Activated effector memory CD4-positive, alpha-beta T cell treated with anti-CD3 and anti-CD28 coated beads, Interleukin-2, amount 50 U/mL, for 16 hours (primary cell): ENCODE data around the gene SRPK3.

ENCODE experiments used
- DNase-seq: peaks from one replicate; pipeline ENCODE4 v3.0.0-alpha.2; 2020

SRPK3 gene

DNA sequence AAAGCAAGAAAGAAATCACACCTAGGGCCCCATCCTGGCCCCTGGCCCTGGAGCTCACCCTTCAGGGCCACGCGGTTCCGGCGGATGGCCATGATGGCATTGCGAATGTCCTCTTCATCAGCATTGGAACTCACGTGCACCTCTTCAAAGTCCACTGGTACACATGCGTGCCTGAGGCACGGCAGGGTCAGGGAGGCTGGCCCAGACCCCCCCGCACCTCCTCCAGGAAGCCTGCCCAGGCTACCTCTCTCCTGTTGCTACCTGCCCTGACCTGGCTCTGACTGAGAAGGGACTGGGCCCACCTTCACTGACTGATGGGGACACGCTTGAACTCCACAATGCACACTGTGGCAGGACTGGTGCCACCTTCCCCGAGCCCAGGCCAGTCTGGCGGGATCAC is 8.8 kb downstream of the SRPK3 start:
- no peak for DNase-seq

DNA sequence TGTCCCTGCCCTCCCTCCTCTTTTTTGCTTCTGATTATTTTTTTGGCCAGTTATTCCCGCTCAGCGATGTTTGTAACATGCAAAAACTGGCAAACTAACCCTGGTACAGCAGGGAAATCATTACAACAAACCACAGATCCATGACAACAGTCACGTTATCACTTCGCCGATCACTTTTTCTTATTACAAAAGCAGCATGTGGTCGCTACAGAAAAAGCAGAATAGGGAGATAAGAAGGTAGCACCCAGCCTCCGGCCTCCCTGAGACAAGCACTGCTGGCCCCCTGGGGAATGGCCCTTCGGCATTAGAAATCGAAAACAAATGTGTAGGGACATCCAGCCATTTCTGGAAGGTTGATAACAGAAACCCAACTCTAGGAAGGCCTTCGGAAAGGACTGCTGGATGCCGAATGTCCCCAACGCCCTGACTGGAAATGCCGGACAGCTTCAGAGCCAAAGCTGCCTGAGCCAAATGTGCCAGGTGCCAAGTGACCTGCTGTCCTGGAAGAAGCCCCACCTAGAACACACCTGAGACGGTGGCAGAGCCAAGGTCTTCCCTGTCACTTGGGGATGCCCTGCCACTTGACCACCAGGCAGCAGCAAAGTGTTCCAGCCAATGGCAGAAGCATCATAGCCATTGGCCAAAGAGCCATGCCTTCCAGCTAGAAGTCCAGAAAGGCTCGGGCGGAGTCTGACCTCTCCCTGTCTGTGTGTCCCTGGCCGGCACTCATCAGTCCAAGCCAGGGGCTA is 10.4 kb downstream of the SRPK3 start:
- no peak for DNase-seq

- DNase-seq: no peak
Observed at GRCh38 chrX:153792368-153792767, 11.5 kb downstream of the SRPK3 start.

GRCh38 chrX:153793291-153793690 is 12.4 kb downstream of the SRPK3 start:
- no peak for DNase-seq

DNA sequence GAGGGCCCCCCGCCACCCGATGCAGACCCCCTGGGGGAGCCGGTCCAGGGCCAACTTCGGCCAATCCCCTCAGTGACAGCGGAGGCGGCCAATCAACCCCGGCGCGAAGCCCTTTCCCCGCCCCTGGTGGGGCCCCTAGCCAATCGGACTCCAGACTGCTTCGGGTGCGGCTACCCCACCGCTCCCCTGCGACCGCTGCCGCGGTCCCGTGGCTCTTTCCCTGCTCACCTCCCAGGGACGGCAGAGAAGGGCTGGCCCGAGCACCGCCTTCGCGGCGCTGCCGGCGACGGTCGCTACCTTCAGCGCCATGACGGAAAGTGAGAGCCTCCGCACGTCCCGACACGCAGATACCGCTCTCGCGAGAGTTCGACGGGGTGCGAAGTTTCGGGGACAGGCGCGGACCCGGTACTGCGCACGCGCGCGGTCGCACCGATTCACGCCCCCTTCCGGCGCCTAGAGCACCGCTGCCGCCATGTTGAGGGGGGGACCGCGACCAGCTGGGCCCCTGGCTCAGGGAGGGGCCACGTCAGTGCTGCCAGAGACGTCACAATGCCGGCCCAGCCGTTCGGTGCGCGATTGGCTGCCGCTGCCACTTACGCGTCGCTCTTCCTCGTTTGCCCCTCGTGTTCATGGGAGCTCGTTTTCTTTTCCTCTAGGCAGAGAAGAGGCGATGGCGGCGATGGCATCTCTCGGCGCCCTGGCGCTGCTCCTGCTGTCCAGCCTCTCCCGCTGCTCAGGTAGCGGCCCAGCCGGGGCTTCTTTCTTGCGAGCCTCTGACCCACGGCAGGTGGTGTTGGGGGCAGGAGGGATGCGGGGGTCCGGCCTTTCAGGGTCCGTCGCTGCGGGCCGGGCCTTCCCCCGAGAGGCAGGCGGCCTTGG is 13.4 kb downstream of the SRPK3 start, which contains the start of the genes IDH3G and SSR4:
Gene IDH3G, minus strand, starts transcription at position 358 of the 879 bp plus-strand sequence. Its CDS starts 49 bp downstream, at position 309.
Gene SSR4, plus strand, starts transcription at position 651 of the 879 bp plus-strand sequence. Its CDS starts 20 bp downstream, at position 671.
- peak; percentile 96 for DNase-seq

GRCh38 chrX:153794897-153795816 is 14.3 kb downstream of the SRPK3 start:
- DNase-seq: no peak

DNA sequence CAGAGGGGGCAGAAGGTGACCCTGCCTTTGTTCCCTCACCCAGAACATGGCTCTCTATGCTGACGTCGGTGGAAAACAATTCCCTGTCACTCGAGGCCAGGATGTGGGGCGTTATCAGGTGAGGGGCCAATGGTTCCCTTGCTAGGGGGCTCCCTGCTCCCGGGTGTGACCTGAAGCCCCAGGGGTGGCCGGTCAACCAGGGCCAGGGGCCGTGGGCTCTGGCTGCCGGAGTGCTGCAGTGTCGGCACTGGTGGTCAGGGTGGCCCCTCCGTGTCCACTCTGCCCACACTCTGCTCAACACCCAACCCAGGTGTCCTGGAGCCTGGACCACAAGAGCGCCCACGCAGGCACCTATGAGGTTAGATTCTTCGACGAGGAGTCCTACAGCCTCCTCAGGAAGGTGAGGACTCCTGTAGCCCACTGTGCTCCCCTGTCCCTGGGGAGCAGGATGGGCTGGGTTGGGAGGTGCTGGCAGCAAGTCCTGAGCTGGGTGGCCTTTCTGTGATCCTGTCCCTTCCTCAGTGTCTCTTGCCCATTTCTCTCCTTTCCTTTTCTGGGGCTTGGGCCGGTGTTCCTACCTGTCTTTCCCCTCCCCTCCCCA is 16.7 kb downstream of the SRPK3 start:
- DNase-seq: no peak

- DNase-seq: no peak
Observed at GRCh38 chrX:153799326-153799725, 18.5 kb downstream of the SRPK3 start.

DNA sequence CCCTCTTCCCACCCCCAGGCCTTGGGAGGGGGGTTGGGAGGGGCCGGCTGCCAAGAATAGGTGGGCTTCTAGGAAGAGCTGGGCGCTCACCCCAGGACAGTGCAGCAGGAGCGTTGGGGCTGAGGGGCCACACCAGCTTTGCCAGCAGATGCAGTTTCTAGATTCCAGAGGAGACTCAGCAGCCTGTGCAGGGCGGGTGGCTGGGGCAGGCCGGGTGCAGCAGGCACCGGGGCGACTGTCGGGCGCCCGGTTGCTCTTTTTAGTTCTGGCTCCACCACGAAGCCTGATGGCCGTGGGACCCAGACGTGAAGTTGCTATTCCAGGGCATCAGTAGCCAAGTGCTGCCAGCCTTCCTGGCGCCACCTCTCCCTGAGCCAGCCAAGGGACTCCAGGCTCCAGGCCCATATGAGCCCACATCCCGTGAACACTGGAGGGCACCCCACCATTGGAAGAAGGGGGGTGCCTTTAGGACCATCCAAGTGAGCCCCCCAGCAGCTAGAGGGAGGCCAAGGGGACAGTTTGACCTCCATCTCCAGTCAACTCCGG is 19.4 kb downstream of the SRPK3 start:
- no peak for DNase-seq

DNA sequence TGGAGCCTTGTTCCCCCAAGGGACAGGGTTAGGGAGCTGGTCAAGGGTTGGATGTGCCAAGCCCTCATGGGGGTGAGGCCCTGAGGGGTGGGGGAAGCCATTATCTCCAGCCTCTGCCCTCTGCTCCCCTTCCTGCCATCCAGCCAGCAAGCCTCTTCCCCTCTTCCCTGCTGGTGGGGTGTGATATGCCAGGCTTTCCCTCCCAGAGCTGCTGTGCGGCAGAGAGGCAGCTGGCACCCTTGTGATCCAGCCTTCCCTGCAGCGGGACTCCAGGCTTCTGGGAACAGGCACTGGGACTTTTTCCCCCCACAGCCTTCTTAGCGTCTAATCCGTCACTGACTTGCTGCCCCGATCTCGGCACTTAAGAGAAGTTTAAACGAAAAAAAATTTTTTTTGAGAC is 19.9 kb downstream of the SRPK3 start:
- no peak for DNase-seq

GRCh38 chrX:153801669-153802068 is 20.8 kb downstream of the SRPK3 start:
- no peak for DNase-seq

DNA sequence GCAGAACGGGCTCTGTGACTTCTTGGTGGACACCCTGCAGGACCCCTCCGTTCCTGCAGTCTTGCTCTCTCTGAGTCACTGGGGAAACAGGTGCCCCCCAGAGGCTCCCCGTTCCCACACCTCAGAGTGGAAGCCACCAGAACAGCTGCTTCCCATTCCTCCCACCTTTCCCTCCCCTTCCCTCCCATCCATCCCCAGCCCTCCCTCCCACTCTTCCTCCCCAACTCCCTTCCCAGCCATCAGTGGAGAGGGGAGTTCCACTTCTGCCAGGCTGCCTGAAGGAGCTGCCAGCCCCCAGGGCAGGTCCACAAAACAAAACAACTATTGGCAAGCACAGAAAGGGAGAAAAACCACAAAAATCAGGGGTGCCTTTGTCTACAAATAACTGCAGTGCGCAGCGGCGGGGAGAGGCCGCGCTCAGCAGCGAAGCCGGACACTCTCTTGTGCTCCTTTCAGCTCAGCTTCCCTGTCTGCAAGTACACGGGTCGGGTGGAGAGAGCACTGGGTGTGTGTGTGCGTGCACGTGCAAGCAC is 21.7 kb downstream of the SRPK3 start:
- no peak for DNase-seq

GRCh38 chrX:153803211-153804099 is 22.6 kb downstream of the SRPK3 start:
- no peak for DNase-seq

DNA sequence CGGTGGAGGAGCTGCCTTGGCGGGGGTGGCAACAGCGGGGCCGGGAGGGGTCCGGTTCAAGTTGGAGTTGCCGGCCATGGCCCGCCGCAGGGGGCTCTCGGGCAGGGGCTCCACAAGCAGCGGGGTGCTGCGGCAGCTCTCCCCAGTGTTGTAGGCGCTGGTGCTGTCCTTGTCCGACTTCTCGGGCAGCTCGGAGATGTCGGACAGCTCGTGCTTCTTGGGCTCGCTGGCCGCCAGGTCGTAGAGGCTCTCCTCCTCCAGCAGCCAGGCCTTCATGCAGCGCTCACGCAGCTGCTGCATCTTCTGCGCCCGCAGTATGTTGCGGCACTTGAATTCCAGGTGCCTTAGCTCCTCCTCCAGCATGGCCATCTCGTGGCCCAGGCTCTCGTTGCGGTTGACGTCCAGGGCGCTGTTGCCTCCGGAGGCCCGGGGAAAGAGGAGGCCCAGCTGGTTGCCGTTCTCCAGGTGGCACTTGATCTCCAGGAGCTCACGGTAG is 23.3 kb downstream of the SRPK3 start:
- DNase-seq: no peak

GRCh38 chrX:153804621-153805020 is 23.8 kb downstream of the SRPK3 start:
- no peak for DNase-seq

DNA sequence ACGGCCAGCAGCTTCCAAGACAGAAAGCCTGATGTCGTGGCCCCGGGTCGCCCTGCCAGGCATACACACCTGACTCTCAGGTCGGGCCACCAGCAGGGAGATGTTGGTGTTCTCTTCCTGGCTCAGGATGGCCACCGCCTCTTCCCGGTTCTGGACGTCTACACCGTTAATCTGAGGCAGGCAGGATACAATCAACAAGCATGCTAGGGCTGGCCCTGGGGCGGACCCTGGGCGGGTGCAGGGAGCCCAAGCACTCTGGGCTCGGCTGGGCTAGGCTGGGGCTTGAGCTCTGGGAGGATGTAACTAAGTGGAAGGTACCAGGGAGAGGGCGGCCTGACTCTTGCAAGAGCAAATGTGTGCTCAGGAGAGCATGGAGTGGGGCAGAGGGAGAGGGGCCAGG is 24.6 kb downstream of the SRPK3 start:
- no peak for DNase-seq

DNA sequence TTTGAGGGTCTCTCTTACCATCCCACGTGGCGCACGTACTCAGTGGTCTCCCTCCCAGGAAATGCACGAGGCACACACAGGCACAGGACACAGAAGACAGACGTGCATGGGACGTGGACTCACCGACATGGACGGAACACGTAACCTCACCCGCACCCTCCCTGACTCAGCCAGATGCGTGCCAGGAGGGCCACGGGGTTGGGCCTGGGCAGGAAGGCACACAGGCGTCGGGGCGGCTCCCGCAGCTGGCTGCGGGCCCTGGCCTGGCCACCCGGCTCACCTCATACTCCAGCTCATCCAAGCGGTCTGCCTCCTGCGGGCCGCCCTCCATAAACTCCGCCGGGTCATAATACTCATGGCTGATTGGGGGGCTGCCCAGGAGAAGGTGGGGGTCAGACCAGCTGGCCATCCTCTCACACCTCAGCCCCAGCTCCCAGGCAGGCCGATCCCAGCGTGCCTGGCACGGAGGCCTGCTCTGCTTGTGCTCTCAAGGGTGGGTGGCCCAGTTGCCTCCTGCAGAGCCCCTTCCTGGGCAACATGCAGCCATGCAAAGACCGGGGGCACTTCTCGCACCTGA is 26.2 kb downstream of the SRPK3 start:
- DNase-seq: no peak

- no peak for DNase-seq
Observed at GRCh38 chrX:153807976-153808375, 27.1 kb downstream of the SRPK3 start.

DNA sequence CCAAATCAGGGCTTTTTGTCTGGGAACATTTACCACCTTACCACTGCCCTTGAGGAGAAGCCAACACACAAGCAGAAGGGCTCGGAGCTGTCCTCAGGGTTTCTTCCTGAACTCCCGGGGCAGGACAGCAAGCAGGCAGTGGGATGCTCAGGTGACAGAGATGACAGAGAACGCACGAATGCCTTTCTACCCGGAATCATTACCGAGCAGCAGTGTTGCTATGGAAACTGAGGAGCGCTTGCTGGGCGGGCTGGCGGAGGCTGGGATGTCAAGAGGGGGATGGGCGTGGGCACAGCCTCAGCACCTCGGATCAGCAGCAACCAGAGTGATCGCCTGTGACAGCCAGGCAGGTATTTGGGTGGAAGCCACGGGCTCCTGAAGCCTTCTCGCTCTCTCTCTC is 31.4 kb downstream of the SRPK3 start:
- DNase-seq: no peak

GRCh38 chrX:153813161-153813560 is 32.3 kb downstream of the SRPK3 start:
- DNase-seq: no peak
